Fibroblast of skin of scalp (primary cell): Measurements from ENCODE around the gene CCL18. TPM values are rescaled to one million over a fixed set of nuclear protein-coding genes. Genes with fewer than 3 reads are reported as not detected.
"Not testable (repeated sequence)": the region's sequence is repeated elsewhere in the genome, so short reads cannot be mapped to it uniquely, and the experiment has no call there.

Experiments
- DNase-seq: peaks from one replicate; pipeline ENCODE4 v3.0.0-alpha.2; 2013
- polyA plus RNA-seq, 2 experiments: library from polyadenylated mRNA; unstranded; fragments of 120-200 nt; gene quantifications; one replicate each; pipeline ENCODE4 v1.2.1, GENCODE V29; 2013; ENCODE audit not compliant: insufficient read length in 2 of 2

CCL18 gene, protein sequence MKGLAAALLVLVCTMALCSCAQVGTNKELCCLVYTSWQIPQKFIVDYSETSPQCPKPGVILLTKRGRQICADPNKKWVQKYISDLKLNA
- not detected for polyA plus RNA-seq (2013, experiment 1 of 2; ENCODE audit: insufficient read length)
- not detected for polyA plus RNA-seq (2013, experiment 2 of 2; ENCODE audit: insufficient read length)

DNA sequence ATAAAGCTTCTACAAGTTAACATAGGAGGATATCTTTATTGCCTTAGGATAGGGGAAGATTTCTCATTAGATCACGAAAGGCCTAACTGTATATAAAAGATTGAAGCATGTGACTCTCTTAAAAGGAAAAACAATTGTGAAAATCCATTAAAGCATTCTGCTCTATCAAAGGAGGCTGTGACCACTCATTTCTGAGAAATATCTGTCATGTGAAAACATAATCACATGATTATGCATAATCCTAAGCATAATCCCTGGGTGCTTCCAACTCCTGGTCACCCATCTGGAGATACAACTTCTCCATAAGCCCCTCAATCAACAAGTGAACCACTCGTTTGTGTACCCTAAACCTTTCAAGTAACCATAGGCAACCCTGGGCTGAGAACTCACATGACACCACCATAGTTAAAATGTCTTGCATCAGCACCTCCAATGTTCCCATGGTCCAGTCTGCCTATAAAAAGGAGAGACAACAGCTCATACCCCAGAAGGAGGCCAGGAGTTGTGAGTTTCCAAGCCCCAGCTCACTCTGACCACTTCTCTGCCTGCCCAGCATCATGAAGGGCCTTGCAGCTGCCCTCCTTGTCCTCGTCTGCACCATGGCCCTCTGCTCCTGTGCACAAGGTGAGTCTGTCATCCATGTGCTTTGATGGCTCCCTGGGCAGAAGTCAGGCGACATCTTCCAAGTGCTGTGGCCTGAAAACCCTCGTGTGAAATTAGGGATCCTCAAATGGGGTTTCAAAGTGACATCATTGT, at the start of gene CCL18:
Gene CCL18, plus strand, starts transcription at position 487 of the 756 bp plus-strand sequence. Its CDS starts 71 bp downstream, at position 558.
- DNase-seq = no peak

DNA sequence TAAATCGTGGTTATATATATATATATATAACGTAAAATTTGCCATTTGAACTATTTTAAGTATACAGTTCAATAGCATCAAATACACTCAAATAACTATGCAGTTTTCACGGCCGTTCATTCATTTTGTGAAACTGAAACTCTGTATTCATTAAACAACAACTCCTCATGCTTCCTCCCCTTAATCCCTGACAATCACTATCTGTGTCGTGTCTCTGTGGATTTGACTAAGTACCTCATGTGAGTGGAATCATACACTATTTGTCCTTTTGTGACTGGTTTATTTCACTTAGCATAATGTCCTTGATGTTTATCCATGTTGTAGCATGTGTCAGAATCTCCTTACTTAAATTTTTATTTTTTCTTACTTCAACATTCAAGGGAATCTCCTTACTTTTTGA, 49.1 kb upstream of the CCL18 start:
- DNase-seq = no peak

DNA sequence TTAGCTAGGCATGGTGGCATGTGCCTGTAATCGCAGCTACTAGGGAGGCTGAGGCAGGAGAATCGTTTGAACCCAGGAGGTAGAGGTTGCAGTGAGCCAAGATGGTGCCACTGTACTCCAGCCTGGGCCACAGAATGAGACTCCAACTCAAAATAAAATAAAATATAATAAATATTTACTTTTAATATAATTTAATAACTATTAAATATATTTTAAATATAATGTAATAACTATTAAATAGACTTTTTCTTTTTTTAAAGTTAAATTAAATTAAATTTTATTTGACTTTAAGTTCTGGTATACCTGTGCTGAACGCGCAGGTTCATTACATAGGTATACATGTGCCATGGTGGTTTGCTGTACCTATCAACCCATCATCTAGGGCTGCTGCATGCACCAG, 48.2 kb upstream of the CCL18 start:
- not testable (repeated sequence) for DNase-seq

DNA sequence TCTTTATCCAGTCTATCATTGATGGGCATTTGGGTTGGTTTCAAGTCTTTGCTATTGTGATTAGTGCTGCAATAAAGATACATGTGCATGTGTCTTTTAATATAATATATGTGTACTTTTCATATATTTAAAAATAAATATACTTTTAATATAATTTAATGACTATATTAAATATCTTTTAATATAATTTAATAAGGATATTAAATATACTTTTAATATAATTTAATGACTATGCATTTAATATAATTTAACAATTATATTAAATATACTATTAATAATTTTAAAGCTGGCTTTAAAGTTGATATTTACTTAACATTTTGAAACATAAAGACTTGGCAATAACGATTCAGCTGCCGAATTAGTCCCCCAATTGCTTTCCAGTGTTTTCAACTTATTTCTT, 47.5 kb upstream of the CCL18 start:
- DNase-seq = no peak

DNA sequence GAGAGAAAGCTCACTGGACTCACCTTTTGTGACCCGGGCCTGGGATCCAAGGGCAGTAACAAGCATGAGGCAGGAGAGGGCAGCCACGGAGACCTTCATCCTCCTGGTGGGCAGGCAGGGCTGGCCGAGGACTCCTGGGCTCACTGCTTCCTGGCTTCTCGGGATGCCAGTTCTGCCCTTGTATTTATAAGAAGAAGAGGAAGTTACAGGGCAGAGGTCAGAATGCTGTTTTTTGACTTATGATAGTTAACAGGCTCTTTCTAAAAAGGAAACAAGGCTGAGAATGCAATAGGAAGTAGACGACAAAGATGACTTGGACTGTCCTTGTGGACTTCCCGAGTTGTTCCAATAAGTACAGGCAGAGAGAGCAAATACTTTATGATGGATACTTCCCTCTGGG, 46.3 kb upstream of the CCL18 start, which contains the start of gene CCL23:
Gene CCL23, minus strand, starts transcription at position 174 of the 400 bp plus-strand sequence. Its CDS starts 75 bp downstream, at position 99.
- no peak for DNase-seq

DNA sequence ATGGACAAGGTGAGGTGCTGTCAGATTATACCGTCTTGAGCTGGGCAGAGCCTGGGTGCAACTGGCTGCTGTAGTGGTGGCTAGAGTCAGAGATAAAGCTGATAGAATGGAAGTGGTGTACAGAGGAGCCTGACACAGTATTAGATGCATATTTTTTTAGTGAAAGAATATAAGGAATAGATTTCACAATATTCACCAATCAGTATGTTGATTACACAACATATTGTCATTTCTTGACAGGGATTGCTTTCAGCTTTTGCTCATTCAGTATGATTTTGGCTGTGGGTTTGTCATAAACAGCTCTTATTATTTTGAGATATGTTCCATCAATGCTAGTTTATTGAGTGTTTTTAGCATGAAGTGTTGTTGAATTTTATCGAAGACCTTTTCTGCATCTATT, 44.6 kb upstream of the CCL18 start:
- no peak for DNase-seq

DNA sequence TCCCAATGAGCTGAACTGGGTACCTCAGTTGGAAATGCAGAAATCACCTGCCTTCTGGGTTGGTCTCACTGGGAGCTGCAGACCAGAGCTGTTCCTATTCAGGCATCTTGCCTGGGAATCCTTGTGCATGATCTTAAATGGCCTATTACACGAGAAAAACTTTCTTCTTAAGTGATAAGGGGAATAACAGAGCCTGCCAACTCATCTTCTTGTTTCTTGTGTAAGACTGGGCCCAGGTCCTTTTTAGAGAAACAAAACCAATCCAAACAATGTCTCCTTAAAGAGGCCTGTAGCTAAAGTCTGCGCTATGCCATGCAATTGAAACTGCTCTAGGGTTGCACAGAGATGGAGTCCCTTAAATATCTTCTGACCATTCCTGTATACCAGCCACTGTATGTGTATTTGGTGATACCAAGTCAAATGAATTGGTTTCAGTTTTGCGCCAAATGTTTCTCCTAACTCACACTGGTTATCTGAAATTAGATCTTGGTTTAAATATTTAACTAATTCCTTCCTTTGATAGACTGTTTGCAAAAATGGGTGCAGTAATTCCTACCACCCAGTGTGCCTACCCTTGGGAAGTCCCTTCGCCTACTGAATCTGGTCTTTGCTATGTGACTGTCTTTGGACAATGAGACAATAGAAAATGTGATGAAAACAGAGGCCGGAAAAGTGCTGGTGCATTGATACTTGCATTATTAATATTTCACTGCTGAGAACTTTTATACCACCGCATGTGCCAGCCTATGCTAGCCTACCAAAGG, 39.8 kb upstream of the CCL18 start:
- DNase-seq = no peak

DNA sequence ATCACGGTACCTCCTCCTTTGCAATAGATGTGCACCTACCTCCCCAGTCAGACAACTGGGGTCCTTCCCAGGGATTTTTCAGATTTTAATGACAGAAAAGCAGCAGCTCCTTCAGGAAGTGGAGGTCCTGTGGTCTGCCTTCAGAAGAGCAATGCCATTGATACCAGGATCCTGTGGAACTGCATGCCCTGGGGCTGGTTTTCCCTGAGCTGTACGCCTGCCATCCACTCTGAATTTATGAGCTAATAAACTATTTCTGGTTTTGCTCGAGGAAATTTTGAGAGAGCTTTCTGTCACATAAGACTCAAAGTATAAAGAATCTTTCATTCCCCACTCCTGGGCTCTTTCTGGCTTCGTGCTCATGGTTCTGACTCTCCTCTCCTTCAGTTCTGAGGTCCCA, 36.3 kb upstream of the CCL18 start:
- no peak for DNase-seq

DNA sequence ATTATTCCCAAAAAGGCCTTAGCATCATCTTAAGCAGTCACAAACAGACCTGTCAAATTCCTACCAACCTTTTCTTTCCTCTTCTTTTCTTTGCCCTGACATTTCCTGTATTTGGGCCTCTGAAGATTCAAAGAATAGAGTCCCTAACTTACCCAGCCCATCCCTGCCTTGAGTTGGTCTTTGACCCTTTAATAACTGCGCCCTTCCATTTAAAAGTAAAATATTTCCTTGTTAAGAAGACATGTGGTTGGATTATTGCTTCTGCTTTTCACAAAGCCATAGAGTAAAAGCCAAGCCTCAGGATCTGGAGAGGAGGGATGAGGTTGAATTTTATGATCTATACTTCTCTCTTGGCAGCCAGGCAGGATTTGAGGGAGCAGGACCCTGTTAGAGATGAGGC, 33.1 kb upstream of the CCL18 start:
- no peak for DNase-seq

DNA sequence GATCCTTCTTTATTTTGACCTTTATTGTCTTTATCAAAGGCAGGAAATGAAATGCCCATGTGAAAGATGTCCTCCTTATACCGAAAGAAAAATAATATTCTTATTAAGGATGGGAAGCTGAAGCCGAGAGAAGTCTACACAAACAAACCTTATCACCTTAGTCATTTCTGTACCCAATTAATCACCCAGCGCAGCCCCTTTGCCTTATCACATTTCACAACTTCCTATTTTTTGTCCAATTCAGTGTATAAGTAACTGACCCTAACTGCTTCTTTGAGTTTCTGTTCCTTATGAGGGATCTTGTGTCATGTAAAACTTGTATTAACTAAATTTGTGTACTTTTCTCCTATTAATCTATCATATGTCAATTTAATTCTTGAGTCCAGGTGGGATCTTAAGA, 29.9 kb upstream of the CCL18 start:
- DNase-seq = no peak

DNA sequence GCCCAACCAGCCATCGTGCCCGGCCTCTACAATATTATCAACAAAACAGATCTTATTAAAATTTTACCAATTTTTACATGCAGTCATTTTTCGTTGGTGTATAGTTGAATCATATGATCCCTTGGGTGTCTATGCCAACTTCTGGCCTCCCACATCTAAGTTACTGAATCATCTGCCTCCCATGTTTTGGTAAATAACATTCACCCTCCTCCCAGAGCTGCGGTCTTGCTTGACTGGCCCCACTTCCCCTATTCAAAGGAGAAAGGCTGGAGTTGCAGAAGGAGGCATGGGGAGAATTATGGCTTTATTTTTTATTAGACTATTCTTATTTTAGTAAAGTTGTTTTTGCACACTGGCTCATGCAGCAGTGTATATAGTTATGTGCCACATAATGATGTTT, 27.8 kb upstream of the CCL18 start:
- no peak for DNase-seq

DNA sequence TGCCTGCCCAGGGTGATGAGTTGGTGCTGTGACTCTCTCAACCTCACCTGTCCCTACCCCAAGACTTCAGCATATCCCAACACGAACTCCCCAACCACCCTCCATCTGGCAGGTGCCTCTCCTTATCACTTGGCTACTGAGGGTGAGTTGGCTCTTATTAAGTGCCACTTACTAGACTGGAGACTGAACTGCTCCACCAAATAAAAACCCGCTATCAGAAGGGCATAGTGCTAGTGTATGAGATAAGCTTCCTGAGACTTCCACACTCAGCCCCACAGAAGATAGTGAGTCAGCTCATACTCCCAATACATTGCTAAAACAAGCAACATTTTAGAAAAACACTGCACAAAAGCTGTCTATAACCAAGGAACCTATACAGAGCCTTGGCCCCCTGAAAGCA, 16.0 kb upstream of the CCL18 start:
- DNase-seq = no peak

DNA sequence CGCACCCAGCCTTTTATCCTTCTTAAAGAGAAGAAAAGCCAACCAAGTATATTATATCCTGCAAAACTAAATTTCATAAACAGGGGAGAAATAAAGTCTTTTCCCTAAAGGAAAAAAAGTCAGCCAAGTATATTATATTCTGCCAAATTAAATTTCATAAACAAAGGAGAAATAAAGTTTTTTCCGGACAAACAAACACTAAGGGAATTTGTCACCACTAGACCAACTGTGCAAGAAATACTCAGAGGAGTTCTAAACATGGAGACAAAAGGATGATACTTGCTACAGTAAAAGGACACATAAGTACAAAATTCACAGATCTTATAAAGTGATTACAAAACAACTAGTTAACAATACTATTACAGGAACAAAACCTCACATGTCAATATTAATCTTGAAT, 14.4 kb upstream of the CCL18 start:
- no peak for DNase-seq

DNA sequence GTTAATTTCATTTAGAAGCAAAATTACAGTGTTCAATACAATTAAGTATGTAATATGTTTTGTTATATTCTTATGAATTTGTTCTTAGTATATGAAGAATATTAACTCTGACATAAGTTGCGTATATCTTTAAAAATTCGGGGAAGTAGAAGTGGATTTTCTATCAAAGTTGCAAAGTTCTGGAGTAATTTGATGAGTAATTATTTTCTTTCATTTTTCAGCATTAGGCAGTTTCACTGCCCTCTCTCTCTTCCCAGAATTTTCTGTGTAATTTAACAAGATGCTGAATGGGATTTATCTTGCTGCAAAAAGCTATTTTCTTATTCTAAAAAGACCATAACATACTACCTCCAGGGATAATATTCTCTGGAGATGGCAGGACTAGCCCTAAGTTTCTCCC, 8.9 kb upstream of the CCL18 start:
- no peak for DNase-seq

DNA sequence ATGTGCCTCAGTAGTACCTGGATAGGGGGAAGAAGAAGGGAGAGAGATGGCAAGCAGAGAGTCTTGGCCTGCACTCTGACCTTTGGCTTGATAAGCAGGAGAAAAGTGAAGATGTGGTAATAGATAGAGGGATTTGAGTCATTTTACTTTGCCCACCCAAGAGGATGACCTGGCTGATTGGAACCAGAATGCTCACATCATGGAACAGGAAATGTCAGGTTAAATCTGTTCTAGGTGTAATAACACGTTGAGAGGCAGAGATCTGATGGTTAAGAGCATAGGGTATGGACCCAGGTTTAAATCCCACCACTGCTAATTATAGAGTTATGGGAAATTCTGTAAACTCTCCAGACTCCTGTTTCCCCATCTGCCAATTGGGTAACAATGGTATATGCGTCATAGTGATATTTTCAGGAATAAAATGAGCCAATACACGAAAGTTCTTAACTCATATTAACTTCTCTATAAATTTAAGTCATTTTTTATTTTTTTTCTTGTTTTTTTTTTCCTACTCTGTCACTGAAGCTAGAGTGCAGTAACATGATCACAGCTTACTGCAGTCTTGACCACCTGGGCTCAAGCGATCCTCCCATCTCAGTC, 8.1 kb upstream of the CCL18 start:
- no peak for DNase-seq

DNA sequence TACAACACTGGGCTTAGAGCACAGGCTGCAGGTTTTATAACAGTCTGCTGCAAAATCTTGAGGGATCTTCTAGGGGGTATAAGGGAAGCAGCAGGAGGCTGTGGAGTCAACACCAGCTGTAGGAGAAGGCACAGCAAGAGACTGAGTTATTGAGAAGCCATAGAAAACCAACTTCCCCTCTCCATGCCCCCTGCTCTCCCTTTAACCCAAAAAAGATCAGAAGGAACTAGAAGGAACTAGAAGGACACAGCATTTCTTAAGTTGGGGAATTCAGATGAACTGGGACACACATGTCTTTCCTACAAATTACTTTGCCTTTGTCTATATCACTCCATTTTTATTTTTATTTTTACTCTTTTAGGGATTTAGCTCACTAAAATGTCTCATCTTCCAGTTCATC, 6.2 kb upstream of the CCL18 start:
- no peak for DNase-seq

DNA sequence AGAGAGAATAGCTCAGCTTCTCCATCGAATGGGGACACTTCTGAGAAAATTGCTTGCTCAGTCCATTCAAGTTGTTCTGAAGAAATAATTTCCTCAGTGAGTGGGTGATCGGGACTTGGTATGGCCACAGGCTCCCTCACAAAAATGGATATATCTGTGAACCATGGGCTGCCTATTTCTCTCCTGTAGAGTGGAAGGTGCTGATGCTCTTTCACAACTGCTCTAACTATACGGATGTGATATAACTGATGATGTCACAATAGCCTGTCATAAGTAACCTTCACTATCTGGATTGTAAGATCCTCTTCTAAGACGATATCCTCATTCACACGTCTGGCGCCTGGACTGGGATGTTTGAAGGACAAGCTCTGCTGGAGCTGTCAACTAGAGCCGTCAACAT, 4.7 kb upstream of the CCL18 start:
- no peak for DNase-seq

DNA sequence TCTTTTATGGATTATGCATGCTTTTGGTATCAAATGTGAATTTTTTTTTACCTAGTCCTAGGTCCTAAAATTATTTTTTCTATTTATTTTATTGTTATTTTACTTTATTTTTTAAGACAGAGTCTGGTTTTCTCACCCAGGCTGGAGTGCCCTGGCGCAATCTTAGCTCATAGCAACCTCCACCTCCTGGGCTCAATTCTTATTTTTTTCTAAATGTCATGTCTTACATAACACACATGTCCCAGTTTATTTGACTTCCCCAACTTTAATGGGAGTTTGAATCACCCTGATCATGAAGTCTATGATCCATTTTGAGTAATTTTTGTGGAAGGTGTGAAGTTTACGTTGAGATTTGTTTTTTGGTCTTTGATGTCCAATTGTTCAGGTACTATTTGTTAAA, 3.3 kb upstream of the CCL18 start:
- no peak for DNase-seq

DNA sequence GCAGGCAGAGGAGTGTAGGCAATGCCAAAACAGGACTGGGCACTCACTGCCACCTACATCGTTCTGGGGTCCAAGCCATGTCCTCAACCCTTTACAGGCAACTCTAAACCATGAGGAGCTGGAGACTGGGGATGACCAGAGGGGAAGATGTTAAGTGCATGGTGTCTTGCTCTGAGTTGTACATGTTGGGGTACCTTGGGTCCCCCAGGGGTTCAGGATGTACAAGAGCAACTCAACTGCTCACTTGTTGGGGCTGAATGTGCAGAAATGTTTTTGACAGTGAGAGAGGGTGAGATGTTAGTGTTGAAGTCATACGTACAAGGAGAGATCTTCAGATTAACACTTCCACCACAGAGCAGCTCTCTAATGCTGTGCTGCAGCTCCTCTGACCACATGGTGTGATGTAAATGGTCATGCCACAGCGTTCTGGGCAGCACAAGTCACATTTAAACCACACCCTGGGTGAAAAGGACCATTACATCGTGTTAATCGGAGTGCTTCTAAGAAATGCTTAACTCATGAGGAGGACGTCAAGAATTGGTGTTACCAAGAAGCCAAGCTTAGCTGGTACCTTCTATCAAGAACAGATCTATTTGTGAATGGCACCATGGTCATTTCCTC, 2.4 kb downstream of the CCL18 start:
- DNase-seq = no peak

DNA sequence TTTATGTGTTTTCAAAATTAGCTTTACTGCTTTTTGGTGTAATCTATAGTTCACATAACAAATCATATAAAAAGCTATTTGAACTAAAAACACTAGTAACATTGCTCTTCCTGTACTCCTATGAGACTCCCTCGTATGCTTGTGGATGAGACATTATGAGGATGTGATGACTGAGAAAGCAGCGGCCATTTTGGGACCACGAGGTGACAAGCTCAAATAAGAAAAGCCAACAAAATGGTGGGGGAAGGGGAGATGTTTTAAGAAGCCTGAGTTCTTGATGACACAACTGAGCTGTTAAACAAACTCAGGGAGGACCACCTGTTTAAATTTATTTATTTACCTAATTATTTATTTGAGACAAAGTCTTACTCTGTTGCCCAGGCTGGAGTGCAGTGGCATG, 4.5 kb downstream of the CCL18 start:
- no peak for DNase-seq

DNA sequence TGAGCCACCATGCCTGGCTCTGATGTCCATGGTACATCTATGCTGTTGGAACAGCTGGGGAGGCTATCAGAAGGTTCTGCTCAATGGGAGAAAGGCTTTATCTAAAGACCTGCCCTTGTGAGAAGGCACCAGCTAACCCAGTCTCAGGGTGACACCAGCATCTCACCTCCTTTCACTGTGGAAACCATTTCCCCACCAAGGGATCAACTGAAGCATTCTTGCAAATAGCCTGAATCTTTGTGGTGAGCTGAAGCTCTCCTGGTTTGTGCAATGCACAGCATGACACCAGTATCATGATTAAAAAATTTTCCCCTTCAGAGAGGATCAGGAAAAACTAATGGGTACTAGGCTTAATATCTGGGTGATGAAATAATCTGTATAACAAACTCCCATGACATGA, 5.1 kb downstream of the CCL18 start:
- DNase-seq = no peak

DNA sequence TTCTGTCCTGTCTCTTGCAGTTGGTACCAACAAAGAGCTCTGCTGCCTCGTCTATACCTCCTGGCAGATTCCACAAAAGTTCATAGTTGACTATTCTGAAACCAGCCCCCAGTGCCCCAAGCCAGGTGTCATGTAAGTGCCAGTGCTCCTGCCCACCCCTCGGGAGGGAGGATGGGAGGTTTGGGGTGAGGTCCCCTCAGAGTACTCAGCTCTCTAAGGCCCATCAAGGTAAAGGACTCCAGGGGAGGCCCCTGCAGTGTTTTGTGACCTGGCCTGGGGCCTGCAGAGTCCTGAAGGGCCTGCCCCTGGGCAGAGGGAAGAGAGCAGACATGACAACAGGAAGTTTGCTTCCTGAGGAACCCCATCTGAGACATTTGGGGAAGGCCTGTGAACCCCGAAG, 6.4 kb downstream of the CCL18 start:
- no peak for DNase-seq

DNA sequence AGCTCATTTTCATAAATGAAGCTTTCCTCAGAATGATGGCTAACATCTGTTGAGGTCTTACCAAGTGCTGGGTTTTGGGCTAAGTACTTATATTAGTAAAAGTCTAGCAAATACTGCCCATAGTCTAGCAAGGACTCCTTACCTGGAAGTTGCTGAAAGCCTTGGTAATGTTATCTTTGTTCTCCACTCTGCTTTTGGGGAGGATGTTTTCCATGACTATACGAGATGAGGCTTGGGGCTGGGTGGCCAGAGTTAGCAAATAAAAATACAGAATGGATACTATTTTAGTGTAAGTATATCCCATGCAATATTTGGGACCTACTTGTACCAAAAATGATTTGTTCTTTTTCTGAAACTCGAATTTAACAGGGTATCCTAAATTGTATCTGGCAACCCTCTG, 7.7 kb downstream of the CCL18 start:
- DNase-seq = no peak
